ENCODE measurements around the gene CASKIN1.

CASKIN1 gene

DNA sequence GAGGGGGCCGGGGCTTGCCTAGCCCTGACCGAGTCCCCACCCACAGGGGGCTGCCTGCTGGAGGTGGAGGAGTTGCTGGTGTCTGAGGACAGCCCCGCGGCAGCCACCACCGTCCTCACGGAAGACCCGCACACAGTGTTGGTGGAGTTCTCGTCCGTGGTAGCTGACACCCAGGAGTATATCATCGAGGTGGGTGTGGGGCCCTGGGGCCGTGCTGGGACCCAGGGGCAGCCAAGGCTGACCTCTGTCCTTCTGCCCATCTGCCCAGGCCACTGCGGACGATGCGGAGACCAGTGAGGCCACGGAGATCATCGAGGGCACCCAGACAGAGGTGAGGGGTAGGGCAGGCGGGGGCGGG is 38.4 kb upstream of the CASKIN1 start:
- intact Hi-C loops (cut with DNase I) = no loop called here
- DNase-seq = no peak

DNA sequence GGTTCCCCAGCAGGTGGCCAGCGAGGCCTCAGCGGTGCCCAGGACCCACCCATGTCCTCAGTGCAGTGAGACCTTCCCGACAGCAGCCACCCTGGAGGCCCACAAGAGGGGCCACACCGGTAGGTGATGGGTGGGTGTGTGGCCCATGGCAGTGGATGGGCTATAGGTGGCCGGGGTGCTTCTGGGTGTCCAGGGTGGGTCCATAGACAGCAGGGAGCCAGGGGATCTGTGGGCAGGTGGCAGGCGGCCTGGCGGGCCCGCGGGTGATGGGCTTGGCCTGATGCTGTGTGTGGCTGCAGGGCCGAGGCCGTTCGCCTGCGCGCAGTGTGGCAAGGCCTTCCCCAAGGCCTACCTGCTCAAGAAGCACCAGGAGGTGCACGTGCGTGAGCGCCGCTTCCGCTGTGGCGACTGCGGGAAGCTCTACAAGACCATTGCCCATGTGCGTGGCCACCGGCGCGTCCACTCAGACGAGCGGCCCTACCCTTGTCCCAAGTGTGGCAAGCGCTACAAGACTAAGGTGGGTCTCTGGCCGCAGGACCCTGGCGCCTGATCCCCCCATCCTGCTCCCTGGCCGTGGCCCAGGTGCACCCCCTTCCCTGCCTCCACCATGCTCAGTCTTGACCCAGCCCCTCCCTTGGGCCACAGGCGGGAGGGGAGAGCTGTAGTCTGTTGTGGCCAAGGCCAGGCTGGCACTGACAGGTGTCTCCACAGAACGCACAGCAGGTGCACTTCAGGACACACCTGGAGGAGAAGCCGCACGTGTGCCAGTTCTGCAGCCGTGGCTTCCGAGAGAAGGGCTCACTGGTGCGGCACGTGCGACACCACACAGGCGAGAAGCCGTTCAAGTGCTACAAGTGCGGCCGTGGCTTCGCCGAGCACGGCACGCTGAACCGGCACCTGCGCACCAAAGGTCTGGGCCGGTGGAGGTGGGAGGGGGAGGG is 37.7 kb upstream of the CASKIN1 start:
- intact Hi-C loops (cut with DNase I) = no loop called here
- no peak for DNase-seq

DNA sequence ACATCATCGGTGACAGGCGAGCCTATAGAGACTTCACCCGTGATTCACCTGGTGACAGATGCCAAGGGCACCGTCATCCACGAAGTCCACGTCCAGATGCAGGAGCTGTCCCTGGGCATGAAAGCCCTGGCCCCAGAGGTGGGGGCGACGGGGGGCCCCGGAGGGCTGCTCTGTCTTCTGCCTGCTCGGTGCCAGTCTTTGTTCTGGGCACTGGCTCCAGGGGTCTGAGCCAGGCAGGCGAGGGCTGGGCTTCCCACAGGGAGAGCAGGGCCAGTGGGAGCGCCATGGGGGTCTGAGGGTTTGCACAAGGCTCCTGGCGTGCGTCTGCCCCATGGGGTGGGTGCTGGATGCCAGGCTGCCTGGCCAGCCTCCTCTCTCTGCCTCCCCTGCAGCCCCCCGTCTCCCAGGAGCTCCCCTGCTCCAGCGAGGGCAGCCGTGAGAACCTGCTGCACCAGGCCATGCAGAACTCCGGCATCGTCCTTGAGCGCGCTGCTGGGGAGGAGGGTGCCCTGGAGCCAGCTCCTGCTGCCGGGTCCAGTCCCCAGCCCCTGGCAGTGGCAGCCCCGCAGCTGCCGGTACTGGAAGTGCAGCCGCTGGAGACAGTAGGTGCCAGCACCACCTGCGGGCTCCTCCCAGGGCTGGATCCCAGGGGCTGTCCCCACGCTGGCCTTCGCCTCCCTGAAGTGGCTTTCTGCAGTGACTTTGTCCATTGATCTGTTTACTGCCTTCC is 36.8 kb upstream of the CASKIN1 start:
- no peak for DNase-seq
- intact Hi-C loops (cut with DNase I) = no loop called here

DNA sequence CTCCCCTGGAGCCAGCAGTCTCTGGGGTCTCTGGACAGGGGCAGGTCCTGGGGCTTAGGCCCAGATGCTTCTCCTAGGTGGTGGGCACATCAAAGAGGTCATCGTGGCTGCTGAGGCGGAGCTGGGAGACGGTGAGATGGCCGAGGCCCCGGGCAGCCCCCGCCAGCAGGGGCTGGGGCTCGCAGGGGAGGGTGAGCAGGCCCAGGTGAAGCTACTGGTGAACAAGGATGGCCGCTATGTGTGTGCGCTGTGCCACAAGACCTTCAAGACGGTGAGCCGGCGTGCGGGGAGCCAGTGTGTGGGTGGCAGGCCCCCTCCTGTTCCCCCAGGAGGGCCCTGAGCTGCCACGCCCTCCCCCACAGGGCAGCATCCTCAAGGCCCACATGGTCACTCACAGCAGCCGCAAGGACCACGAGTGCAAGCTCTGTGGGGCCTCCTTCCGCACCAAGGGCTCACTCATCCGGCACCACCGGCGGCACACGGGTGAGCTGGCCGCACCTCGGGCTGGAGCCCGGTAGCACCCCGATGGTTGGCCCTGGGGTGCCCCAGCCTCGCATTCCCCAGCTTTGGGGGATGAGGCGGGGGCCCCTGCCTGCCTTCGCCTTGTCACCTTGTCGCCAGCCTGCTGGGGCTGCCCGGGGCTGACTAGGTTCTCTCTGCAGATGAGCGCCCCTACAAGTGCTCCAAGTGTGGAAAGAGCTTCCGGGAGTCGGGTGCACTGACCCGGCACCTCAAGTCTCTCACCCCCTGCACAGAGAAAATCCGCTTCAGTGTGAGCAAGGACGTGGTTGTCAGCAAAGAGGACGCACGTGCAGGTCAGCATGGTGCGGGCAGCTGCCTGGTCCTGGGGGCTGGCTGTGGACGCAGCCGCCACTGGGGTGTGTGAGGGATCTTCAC is 35.9 kb upstream of the CASKIN1 start:
- intact Hi-C loops (cut with DNase I) = no loop called here
- DNase-seq = no peak

DNA sequence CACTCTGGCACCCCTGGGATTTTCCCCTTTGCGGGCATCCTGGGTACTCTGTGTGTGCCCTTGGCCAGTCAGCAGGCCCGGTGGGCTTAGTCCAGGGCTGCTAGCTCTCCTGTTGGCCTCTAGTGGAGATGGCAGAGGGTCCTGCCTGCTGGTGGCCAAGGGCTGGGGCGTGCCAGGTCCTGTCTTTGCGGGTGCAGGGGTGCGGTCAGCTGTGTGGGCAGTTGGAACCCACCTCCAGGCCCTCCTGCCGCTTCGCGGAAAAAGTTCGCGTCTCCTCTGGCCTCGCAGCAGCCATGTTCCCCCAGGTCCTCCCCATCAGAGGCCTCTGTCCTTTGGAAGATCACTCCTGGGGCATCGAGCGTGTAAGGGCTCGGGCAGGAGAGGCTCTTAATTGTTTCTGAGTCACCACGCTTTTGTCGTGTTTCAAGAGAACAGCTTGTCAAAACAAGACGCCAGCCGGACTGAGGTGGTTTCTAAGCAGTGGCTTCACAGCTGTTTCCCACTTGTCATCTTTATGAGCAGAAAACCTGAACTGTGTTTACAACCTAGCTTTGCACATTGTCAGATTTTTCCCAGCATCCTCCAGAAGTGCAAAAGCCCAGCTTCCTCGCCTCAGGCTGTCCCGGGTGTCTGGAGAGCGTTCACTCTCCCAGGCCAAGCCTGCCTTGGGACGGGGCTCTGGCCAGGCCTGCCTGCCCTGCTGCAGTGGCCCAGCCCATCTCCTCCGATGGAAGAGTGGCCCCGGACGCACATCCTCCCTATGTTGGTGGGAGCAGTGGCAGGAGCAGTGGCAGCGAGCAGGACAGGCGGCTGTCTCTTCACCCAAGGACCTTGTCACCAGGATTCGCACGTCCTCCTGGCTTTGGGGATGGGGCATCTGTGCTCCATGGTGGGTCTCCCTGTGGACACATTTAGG is 34.9 kb upstream of the CASKIN1 start:
- intact Hi-C loops (cut with DNase I) = no loop called here
- DNase-seq = no peak

DNA sequence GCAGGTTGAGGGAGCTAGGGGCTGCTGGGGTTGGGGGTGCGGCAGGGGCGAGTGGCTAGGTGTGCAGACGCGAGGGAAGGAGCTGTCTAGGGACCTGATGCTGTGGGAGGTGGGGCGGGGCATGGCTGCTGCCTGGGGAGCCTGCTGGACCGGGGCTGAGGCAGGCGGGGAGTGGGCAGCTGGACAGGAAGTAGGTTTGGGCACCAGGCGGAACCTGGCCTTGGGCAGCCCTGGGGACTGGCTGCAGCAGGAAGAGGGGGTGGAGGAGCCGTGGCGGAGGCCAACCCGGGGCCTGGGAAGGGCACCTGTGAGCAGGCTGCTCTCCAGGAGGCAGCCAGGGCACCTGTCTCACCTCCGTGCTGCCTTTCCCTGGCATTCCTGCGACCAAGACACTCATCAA is 34.0 kb upstream of the CASKIN1 start:
- DNase-seq = no peak
- intact Hi-C loops (cut with DNase I) = no loop called here

DNA sequence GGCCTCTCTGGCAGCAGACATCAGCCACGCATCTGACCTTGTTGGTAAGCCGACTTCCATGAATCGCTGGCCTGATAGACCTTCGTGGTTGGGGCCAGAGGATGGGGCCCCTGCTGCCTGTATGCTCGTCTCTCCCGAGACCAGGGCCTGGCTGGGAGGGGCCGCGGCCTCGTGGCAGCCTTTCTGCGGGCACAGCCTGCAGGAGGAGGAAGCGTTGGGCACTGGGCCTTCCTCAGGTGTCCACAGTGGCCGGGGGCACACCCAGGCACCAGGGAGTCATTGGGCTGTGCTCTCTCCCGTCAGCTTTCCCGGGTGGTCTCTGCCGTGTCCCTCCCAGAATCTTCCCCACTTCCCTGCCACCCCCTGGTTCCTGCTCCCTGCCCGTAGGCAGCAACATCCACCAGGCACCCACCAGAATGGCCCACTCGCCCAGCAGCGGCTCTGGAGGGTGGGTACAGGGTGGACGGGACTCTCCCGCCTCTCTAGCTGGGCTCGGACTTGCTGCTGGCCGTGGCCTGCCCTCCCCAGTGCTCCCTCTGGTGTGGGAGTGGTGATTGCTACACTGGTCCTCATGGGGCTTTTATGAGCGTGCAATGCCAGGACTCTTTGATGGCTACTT is 33.3 kb upstream of the CASKIN1 start:
- intact Hi-C loops (cut with DNase I) = no loop called here

DNA sequence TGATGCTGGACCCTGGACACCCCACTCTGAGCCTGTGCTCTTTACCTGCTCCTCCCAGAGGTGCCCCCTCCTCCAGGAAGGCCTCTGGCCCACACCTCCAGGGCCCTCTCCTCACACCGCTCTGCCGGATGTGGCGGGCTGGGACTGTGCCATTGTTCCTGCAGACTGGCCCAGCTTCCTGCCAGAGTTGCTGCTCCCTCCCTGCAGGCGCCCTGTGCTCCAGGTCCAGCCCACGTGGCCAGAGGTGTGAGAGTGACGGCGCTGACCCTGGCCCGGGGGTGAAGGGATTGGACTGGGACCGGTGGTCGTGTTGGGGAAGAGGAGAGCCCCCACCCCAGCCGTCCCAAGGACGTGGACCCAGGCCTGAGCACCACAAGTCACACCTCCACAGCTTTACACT is 32.7 kb upstream of the CASKIN1 start:
- intact Hi-C loops (cut with DNase I) = no loop called here
- no peak for DNase-seq

More for the DNA sequence above, 33.3 kb upstream of the CASKIN1 start:
- DNase-seq = no peak

DNA sequence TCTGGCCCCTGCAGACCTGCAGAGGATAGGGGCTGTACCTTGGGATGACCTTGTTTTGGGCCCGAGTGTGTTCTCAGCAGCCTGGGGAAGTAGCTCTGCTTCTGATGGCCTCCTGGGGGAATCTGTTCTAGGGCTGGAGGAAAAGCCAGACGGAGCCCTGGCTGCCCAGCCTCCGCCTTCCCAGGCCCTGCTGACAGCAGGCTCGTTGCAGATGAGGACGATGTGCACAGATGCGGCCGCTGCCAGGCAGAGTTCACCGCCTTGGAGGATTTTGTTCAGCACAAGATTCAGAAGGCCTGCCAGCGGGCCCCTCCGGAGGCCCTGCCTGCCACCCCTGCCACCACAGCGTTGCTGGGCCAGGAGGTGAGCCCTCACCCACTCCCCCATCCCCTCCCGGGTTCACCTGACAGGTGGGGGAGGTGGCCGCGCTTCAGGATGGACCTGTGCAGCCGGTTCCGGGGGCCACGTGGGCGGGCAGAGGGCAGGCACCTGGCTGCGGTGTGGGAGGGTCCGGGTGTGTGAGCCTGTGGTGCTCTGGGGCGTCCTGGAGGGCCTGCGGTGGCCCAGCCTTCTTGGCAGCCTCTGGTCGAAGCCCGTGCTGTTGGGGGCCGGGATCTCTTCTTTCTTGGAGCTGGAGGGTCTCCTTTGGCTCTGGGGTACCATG is 31.9 kb upstream of the CASKIN1 start:
- intact Hi-C loops (cut with DNase I) = no loop called here
- DNase-seq = no peak

DNA sequence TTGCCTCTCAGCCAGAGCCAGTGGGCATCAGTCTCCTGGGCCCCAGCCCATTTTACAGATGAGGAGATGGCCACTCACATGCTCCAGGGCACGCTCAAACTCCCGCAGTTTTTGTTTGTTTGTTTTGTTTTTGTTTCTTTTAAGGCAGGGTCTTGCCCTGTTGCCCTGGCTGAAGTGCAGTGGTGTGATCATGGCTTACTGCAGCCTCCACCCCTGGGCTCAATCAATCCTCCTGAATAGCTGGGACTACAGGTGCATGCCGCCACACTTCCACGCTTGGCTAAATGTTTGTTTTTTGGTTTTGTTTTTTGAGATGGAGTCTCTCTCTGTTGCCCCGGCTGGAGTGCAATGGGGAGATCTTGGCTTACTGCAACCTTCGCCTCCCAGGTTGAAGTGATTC is 30.5 kb upstream of the CASKIN1 start:
- intact Hi-C loops (cut with DNase I) = no loop called here
- no peak for DNase-seq

DNA sequence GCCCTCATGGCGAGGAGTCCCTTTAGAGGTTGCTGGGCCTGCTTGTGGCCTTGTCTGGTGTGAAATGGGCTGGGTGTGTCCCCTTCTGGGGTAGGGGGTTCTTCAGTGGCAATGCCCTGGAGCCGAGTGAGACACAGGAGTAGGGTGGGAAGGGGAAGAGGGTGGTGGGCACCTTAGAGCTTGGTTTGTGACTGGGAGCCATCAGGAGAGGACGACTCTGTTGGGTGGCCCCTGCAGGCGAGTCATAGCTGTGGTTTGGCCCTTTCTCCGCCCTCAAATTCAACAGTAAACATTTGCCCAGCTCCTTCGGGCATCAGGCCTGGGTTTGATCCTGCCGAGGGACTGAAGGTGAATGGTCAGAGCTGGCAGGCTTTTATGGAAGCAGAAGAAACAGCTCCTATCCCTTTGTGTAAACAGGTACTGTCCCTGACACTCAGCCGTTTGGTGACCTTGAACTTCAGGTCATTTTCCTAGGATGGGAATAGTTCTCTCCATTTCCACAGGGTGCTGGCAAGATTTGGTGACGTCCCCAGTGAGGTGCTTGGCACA is 29.9 kb upstream of the CASKIN1 start:
- intact Hi-C loops (cut with DNase I) = no loop called here
- no peak for DNase-seq

DNA sequence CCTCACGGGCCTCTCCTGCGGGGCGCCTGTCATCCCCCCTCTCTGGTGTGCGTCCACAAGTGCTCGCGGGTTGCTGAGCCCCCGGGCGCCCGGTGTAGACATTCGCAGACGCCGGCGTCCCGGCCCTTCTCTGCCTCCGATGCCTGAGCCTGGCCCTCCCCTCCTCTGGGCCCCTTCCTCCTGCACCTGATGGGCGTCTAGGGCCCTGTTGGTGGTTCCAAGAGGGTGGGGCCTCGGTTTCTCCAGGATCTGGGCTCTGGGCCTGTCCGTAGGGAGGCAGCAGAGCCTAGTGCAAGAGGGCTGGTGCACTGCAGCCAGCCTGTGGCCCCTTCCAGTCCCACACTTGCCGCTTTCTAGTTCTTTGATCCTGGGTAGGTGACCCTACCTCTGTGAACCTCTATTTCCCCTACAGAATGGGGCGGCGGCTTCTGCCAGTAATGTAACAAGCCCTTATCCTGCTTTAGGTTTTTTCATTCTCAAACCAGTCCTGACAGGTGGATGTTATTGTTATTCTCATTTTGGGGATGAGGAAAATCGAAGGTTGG is 27.6 kb upstream of the CASKIN1 start:
- DNase-seq = peak in 11 of 42 donors; percentile 20 to 53 (median 41)

DNA sequence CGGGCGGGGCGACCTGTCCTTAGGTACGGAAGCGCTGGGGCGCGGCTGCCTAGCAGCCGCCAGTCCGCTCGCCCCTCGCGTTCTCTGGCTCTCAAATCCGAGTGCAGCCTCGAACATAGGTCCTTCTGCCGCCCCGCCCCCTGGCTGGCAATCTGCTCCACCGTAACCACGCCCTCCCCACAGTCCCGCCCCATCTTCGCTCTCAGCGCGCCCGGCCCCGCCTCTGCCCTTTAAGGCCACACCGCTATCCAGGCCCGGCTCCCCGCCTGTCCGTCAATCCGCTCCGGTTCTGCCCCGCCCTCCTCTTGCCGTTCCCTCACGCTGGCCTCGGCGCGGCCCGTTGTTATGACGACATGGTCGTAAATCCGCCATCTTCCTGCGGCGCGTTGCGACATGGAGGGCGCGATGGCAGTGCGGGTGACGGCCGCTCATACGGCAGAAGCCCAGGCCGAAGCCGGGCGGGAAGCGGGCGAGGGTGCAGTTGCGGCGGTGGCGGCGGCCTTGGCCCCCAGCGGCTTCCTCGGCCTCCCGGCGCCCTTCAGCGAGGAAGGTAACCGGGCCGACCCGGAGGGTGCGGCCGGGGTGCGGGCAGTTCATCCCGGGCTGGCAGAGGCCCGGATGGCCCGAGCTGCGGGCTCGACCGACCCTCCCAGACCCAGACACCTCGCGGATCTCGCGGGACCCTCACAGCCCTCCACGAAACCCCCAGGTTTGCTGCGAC is 27.0 kb upstream of the CASKIN1 start, which contains the start of gene E4F1:
Gene E4F1 (plus strand): TSS at position 371 of the 721 bp plus-strand sequence. CDS start 23 bp downstream, at position 394.
- DNase-seq = peak; percentile 97 to 100 (median 99)
- intact Hi-C loops (cut with DNase I) = no loop called here

More for the DNA sequence above, 27.6 kb upstream of the CASKIN1 start:
- intact Hi-C loops (cut with DNase I) = no loop called here

DNA sequence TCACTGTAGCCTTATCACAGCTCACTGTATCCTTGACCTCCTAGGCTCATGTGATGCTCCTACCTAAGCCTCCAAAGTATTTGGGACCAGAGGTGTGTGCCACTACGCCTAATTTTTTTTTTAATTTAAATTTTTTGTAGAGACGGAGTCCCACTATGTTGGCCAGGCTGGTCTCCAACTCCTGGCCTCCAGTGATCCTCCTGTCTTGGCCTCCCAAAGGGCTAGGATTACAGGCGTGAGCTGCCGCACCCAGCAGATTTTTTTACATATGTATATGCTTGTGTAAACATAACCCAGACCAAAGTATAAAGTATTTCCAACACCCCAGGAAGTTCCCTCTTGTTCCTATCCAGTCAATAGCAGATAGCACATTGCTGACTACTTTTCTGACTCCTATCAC is 19.9 kb upstream of the CASKIN1 start:
- intact Hi-C loops (cut with DNase I) = no loop called here
- no peak for DNase-seq

DNA sequence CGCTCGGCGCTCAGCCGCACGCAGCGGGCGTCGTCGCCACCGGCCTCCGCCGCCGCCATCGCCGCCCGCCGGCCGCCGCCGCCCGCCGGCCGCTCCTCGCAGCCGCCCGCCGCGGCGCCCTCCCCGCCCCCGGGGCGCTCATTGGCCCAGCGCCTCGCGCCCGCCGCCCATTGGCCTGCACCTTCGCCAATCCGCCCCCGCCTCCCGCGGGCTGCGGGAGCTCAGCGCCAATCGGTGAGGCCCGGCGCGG is 18.2 kb upstream of the CASKIN1 start, which contains the start of gene PGP:
Gene PGP (minus strand): TSS at position 122 of the 250 bp plus-strand sequence. CDS start 63 bp downstream, at position 59.
- intact Hi-C loops (cut with DNase I) = no loop called here
- no peak for DNase-seq

Data from head of caudate nucleus (tissue), 42 donors.